NCI-H1694 treated with DMSO at 0.1 percent for 48 hours (cell line): ENCODE results near the gene PPM1L.

Experiments
- DNase-seq: peaks from one replicate; lab custom pipeline; 2025; lab: John Stamatoyannopoulos, UW

PPM1L gene

GRCh38 chr3:160856450-160856849, 100.4 kb downstream of the PPM1L start:
- DNase-seq, result no peak

- DNase-seq, result no peak
Measured at GRCh38 chr3:160857476-160858119, 101.6 kb downstream of the PPM1L start.

GRCh38 chr3:160860346-160860745, 104.3 kb downstream of the PPM1L start:
- peak; percentile 22 for DNase-seq

GRCh38 chr3:160869825-160870224, 113.8 kb downstream of the PPM1L start:
- no peak for DNase-seq

- DNase-seq, result no peak
Measured at GRCh38 chr3:160870327-160870726, 114.3 kb downstream of the PPM1L start.

GRCh38 chr3:160874736-160875135, 118.7 kb downstream of the PPM1L start:
- DNase-seq, result no peak

GRCh38 chr3:160876643-160877042, 120.6 kb downstream of the PPM1L start:
- DNase-seq, result no peak

GRCh38 chr3:160879859-160880258, 123.8 kb downstream of the PPM1L start:
- DNase-seq, result no peak

- no peak for DNase-seq
Measured at GRCh38 chr3:160883373-160883772, 127.3 kb downstream of the PPM1L start.

GRCh38 chr3:160885791-160886286, 129.8 kb downstream of the PPM1L start:
- DNase-seq, result no peak

- no peak for DNase-seq
Measured at GRCh38 chr3:160886421-160886820, 130.4 kb downstream of the PPM1L start.

GRCh38 chr3:160893207-160893606, 137.2 kb downstream of the PPM1L start:
- peak; percentile 22 for DNase-seq

- no peak for DNase-seq
Measured at GRCh38 chr3:160904691-160905090, 148.7 kb downstream of the PPM1L start.

GRCh38 chr3:160906646-160907045, 150.6 kb downstream of the PPM1L start:
- no peak for DNase-seq

GRCh38 chr3:160909917-160910316, 153.9 kb downstream of the PPM1L start:
- no peak for DNase-seq

GRCh38 chr3:160911411-160911810, 155.4 kb downstream of the PPM1L start:
- no peak for DNase-seq

GRCh38 chr3:160916472-160916871, 160.4 kb downstream of the PPM1L start:
- DNase-seq, result no peak

- DNase-seq, result no peak
Measured at GRCh38 chr3:160919942-160920341, 163.9 kb downstream of the PPM1L start.

GRCh38 chr3:160921020-160921635, 165.1 kb downstream of the PPM1L start:
- peak; percentile 16 for DNase-seq

- no peak for DNase-seq
Measured at GRCh38 chr3:160924776-160925175, 168.7 kb downstream of the PPM1L start.

GRCh38 chr3:160927620-160928019, 171.6 kb downstream of the PPM1L start:
- DNase-seq, result no peak

- peak; percentile 65 for DNase-seq
Measured at GRCh38 chr3:160928183-160928726, 172.2 kb downstream of the PPM1L start.

GRCh38 chr3:160929595-160929994, 173.6 kb downstream of the PPM1L start:
- DNase-seq, result no peak
